CD4-positive, alpha-beta T cell treated with Interleukin-15 for 1 hour (primary cell): ENCODE measurements around the gene TAS2R39.

Experiments
- DNase-seq: peaks from one replicate; pipeline ENCODE4 v3.0.0-alpha.2; 2020

TAS2R39 gene

DNA sequence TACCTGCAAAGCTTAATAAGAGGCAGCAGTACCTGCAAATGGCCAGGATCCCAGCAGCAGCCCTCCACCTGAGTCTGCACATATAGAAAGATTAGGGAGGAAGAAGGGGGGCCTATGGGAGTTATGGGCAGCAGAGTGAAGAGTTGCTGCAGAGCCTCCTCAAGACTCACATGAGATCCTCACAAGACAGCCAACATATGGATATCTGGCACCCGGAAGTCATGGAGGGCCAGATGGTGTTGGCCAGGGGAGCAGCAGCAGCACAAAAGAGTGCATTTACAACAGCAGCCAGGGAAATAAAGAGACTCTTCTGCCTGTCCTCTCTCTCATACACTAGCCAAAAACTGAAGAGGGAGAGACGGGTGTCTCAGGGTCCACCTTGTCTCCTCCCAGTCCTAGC lies 34.6 kb downstream of the TAS2R39 start:
- DNase-seq = no peak

DNA sequence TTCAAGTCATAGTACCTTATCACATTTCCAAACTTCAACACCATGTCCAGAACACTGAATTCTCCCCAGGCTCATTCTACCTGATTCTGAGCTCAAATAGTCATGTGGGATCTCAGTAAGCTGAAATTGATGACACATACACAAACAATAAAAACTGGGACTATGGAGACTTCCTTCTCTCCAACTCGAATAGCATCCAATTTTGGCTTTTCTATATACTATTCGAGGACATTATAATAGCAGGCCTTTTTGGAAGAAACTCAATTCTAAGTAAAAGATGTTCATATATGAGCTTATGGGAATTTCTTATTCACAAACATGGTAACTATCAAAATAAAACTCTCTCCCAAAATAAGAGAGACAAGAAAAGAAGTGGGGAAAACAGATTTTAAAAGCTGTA lies 38.1 kb downstream of the TAS2R39 start:
- DNase-seq = no peak

DNA sequence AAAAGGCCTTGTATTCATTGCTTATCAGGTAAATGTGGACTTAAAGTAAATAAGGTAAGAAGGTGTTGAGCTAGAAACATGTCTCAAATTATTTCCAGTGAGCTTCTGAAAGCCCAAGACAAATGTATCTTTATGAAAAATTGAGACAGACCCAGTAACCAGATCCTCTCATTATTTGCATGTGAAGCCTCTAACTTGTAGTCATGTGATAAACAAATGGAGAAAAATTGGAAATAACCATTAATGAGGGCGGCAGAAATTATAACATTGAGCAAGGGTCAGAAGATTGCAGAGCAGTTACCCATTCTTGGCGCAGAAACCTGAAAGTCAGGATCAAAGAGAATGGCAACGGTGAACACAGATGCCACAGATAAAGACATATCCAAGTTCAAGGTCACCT lies 38.5 kb downstream of the TAS2R39 start, which contains the start of gene TAS2R40:
TSS of gene TAS2R40 (plus strand) at position 301 of the 400 bp plus-strand sequence. CDS start at position 343, 42 bp downstream.
- no peak for DNase-seq

DNA sequence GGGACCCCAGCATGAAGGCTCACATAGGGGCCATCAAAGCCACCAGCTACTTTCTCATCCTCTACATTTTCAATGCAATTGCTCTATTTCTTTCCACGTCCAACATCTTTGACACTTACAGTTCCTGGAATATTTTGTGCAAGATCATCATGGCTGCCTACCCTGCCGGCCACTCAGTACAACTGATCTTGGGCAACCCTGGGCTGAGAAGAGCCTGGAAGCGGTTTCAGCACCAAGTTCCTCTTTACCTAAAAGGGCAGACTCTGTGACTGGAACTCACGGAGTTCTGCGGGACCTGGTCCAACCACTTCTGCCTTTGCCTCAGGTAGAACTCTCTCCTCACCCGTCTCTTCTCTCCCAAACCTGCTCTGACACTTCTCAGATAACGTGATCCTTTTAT lies 39.6 kb downstream of the TAS2R39 start:
- peak; percentile 59 for DNase-seq

DNA sequence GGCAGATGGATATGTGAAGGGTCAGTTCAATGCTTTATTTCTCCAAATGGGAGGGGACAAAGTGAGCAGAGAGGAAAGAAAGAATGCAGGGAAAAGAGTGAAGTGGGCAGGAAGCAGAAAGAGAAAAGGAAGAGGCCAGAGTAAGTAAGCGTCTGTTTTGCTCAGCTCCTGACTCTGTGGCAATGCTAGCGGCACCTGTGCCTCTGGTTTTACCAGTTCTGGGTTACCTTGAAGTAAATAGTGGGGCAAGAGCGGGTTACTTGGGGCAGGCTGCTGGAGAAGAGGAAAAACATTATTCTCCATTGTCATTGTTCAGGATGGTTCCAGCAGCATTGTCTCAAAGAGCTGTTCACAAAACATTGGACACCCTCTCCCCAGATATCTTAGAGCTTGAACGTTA lies 40.6 kb downstream of the TAS2R39 start:
- no peak for DNase-seq

DNA sequence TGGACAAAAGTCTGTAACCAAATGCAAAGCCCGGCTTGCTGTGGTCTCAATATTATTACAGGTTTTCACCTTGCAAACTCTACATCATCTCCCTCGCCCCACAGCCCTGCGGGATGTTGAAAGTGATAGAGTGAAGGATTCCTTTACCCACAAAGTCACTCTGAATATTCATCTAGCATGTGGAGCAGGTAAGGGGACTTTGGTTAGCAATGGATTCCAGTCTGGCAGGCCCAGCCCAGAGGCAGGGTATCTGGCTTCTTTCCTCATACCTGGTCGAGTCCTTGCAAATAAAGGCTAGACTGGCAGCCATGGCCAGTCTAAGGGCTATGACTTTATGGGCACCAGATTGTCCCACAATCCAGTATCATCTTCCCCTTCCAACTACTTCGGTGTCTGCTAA lies 41.8 kb downstream of the TAS2R39 start:
- DNase-seq = no peak

DNA sequence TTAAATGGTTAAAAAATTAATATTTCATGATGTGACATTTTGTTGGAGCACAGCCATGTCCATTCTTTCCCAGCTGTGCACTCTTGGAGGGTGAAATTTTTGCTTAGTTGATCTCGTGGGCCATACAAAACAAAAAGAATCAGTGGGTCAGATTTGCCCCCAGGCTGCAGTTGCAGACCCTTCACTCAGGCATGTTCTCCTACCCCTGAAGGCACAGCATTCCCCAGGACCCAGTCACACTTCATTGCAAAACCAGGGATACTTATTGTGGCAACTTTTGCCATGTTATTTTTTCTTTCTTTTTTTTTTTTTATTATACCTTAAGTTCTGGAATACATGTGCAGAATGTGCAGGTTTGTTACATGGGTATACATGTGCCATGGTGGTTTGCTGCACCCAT lies 44.6 kb downstream of the TAS2R39 start:
- DNase-seq = no peak

DNA sequence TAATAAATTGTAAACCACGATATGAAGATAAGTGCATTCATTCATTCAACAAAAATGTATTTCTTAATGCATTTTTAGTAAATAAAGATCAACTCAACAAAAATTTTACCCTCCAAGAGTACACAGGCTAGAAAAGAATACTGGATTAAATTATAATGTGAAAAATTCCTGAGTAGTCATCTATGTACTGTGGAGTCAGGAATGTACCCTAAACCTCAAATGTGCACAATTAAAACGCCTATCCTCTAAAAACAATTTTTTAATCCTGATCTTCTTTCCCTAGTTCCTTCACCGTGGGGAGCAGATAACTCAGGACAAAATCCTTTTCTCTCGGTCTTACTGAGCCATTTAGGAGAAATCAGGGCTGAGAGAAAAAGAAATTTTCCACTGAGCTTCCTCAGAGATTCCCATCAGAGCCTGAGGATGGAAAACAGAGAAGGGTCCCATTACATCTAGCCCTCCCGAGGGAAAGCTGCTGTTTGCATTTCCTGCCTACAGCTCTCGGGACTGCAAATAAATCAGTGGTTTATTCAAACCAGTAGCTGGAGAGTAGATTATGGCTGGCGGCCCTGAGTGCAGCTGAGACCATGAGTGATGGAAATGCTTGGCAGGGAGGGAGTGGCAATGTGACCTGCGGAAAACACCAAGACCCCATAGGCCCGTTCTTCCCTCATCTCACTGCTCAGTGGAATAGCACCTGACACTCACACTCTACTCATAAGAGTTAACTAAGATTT lies 46.0 kb downstream of the TAS2R39 start:
- no peak for DNase-seq

DNA sequence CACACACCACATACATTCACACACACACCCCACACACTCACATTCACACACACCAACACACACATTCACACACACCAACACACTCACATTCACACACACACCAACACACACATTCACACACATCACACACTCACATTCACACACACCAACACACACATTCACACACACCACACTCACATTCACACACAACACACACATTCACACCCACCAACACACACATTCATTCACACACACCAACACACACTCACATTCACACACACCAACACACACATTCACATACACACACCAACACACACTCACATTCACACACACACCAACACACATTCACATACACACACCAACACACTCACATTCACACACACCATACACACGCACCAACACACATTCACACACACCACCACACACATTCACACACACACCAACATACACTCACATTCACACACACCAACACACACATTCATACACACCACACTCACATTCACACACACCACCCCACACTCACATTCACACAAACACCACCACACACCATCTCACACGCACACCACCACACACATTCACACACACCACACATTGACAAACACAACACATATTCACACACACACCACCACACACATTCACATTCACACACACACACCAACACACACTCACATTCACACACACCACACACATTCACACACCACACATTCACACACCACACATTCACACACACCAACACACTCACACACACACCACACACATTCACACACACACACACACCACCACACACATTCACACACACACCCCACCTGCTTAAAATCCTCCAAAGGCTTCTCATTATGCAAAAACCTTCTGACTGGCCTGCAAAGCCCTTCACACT lies 47.6 kb downstream of the TAS2R39 start:
- DNase-seq = no peak
